ENCODE measurements around the gene TBKBP1.

GRCh38 chr17:47665655-47666054, 28.3 kb upstream of the TBKBP1 start:
- TF ChIP-seq CTCF (conservative IDR thresholded peaks at IDR 0.05; ENCODE audit: low read depth, low read length) (no peak), EZH2 (IDR thresholded peaks at IDR 0.05; ENCODE audit: low read length, unreplicated experiment) (no peak)

Data from PC-3 (cell line).